ENCODE data around the gene ATP2C2.

Gene ATP2C2

GRCh38 chr16:84497418-84498222 is 129.3 kb downstream of the ATP2C2 start:
- no peak overlapping the region for H3K4me3 ChIP-seq (ENCODE audit: low read depth, low read length)
- no peak for DNase-seq (ENCODE audit: low read depth, low spot score)
- no peak for TF ChIP-seq CTCF (IDR thresholded peaks at IDR 0.05; ENCODE audit: low read depth, low read length)
- in situ Hi-C loops (cut with HindIII; ENCODE audit: low sequenced_read_pairs), result no loop called here

GRCh38 chr16:84498223-84498610 is 129.9 kb downstream of the ATP2C2 start:
- no peak for TF ChIP-seq CTCF (IDR thresholded peaks at IDR 0.05; ENCODE audit: low read depth, low read length)
- no peak overlapping the region for H3K4me3 ChIP-seq (ENCODE audit: low read depth, low read length)
- in situ Hi-C loops (cut with HindIII; ENCODE audit: low sequenced_read_pairs), result no loop called here
- no peak for DNase-seq (ENCODE audit: low read depth, low spot score)

- in situ Hi-C loops (cut with HindIII; ENCODE audit: low sequenced_read_pairs), result no loop called here
Measured at GRCh38 chr16:84498859-84499620, 130.7 kb downstream of the ATP2C2 start.

GRCh38 chr16:84499638-84500037 is 131.3 kb downstream of the ATP2C2 start:
- no peak for TF ChIP-seq CTCF (IDR thresholded peaks at IDR 0.05; ENCODE audit: low read depth, low read length)
- no peak for DNase-seq (ENCODE audit: low read depth, low spot score)
- in situ Hi-C loops (cut with HindIII; ENCODE audit: low sequenced_read_pairs), result no loop called here
- no peak overlapping the region for H3K4me3 ChIP-seq (ENCODE audit: low read depth, low read length)

More at GRCh38 chr16:84498859-84499620, 130.7 kb downstream of the ATP2C2 start:
- no peak for TF ChIP-seq CTCF (IDR thresholded peaks at IDR 0.05; ENCODE audit: low read depth, low read length)
- no peak for DNase-seq (ENCODE audit: low read depth, low spot score)
- H3K4me3 ChIP-seq (ENCODE audit: low read depth, low read length), result no peak overlapping the region

- H3K4me3 ChIP-seq (ENCODE audit: low read depth, low read length), result no peak overlapping the region
- no peak for DNase-seq (ENCODE audit: low read depth, low spot score)
- TF ChIP-seq CTCF (IDR thresholded peaks at IDR 0.05; ENCODE audit: low read depth, low read length), result no peak
- in situ Hi-C loops (cut with HindIII; ENCODE audit: low sequenced_read_pairs), result no loop called here
Measured at GRCh38 chr16:84500531-84500930, 132.2 kb downstream of the ATP2C2 start.

GRCh38 chr16:84501077-84501735 is 132.9 kb downstream of the ATP2C2 start:
- in situ Hi-C loops (cut with HindIII; ENCODE audit: low sequenced_read_pairs), result no loop called here
- peak; percentile 39 for DNase-seq (ENCODE audit: low read depth, low spot score)
- H3K4me3 ChIP-seq (ENCODE audit: low read depth, low read length), result no peak overlapping the region
- no peak for TF ChIP-seq CTCF (IDR thresholded peaks at IDR 0.05; ENCODE audit: low read depth, low read length)

Data from astrocyte of the spinal cord (primary cell).